CD4-positive, alpha-beta T cell treated with Interleukin-4 for 4 hours (primary cell): Measurements from ENCODE around the gene CCL22.
"Not testable (repeated sequence)": the region's sequence is repeated elsewhere in the genome, so short reads cannot be mapped to it uniquely, and the experiment has no call there.

Experiments used
- DNase-seq: peaks from one replicate; pipeline ENCODE4 v3.0.0-alpha.2; 2020

Gene CCL22

GRCh38 chr16:57358527-57359095 is at the start of gene CCL22:
Gene CCL22 (plus strand): TSS chr16:57358783. CDS start chr16:57358817, 34 bp downstream.
- no peak for DNase-seq

- no peak for DNase-seq
Observed at GRCh38 chr16:57310801-57311200, 47.8 kb upstream of the CCL22 start.

GRCh38 chr16:57313509-57313908 is 45.1 kb upstream of the CCL22 start:
- DNase-seq = no peak

- DNase-seq = no peak
Observed at GRCh38 chr16:57314161-57314785, 44.3 kb upstream of the CCL22 start.

GRCh38 chr16:57315416-57315815 is 43.2 kb upstream of the CCL22 start:
- no peak for DNase-seq

- DNase-seq = no peak
Observed at GRCh38 chr16:57316390-57317017, 42.1 kb upstream of the CCL22 start.

- DNase-seq = no peak
Observed at GRCh38 chr16:57318240-57318970, 40.2 kb upstream of the CCL22 start.

- DNase-seq = no peak
Observed at GRCh38 chr16:57319646-57320045, 38.9 kb upstream of the CCL22 start.

- DNase-seq = no peak
Observed at GRCh38 chr16:57324749-57325148, 33.8 kb upstream of the CCL22 start.

GRCh38 chr16:57325458-57325857 is 33.1 kb upstream of the CCL22 start:
- DNase-seq = no peak

GRCh38 chr16:57329718-57330327 is 28.8 kb upstream of the CCL22 start:
- DNase-seq = no peak

- no peak for DNase-seq
Observed at GRCh38 chr16:57331355-57331754, 27.2 kb upstream of the CCL22 start.

GRCh38 chr16:57333402-57333801 is 25.2 kb upstream of the CCL22 start:
- DNase-seq = no peak

GRCh38 chr16:57335366-57335765 is 23.2 kb upstream of the CCL22 start:
- DNase-seq = no peak

GRCh38 chr16:57341062-57341440 is 17.5 kb upstream of the CCL22 start:
- DNase-seq = no peak

GRCh38 chr16:57341441-57342303 is 16.9 kb upstream of the CCL22 start:
- DNase-seq = no peak

- not testable (repeated sequence) for DNase-seq
Observed at GRCh38 chr16:57342606-57343005, 16.0 kb upstream of the CCL22 start.

GRCh38 chr16:57343221-57343620 is 15.4 kb upstream of the CCL22 start:
- DNase-seq = no peak

- not testable (repeated sequence) for DNase-seq
Observed at GRCh38 chr16:57344094-57344493, 14.5 kb upstream of the CCL22 start.

GRCh38 chr16:57345021-57345420 is 13.6 kb upstream of the CCL22 start:
- no peak for DNase-seq

GRCh38 chr16:57345666-57346204 is 12.8 kb upstream of the CCL22 start:
- DNase-seq = no peak

- no peak for DNase-seq
Observed at GRCh38 chr16:57347858-57348257, 10.7 kb upstream of the CCL22 start.
